Kasumi-1 (cell line): Measurements from ENCODE around the gene NHSL2.
"Not testable (repeated sequence)": the region's sequence is repeated elsewhere in the genome, so short reads cannot be mapped to it uniquely, and the experiment has no call there.

Source experiments
- DNase-seq, 2 experiments: peaks; one replicate each; lab custom pipeline; 2025; lab: John Stamatoyannopoulos, UW

The NHSL2 gene

DNA sequence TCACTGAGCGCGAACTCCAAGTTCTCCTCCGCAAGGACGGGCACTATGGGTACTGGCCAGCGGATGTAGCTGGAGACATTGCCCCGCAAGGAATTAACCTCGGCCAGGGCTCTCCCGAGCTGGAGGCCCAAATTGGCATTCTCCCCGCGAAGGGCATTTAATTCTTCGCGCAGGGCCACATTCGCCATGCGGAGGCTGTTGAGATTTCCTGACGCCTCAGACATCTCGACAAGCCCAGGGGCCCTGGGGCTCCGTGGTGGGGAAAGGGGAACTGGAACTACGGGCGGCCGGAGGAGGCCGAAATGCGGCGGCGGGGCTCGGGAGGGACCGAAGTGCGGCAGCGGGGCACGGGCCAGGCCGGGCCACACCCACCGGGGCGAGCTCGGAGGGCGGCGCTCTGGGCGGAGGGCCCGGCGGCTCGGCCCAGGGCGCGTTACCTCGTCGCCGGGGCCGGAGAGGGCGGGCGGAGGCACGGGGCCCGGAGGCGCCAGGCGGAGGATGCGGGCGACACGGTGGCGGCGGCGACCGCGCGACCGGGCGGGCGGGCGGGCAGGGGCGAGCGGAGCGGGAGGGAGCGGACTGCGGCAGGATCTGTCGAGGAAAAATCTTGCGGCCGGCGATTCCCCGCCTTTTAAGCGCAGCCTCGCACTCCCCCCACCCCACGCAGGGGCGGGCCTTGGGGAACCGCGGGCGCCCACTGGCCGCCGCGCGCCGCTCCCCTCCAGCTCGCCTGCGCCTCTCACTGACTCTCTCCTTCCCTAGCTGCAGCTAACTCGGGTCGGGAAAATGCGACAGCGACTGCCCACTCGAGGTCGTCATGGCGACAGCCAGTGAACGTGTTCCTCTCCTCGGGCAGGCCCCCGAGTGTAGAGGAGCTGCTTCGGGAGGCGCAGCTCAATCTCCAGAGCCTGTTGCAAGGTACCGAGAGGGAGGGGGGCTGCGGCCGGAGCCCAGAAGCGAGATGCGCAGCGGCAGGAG lies 221.0 kb downstream of the NHSL2 start, which contains the start of gene RTL5:
TSS of gene RTL5 (minus strand) at position 599 of the 978 bp plus-strand sequence.
- peak; percentile 44 to 62 for DNase-seq

DNA sequence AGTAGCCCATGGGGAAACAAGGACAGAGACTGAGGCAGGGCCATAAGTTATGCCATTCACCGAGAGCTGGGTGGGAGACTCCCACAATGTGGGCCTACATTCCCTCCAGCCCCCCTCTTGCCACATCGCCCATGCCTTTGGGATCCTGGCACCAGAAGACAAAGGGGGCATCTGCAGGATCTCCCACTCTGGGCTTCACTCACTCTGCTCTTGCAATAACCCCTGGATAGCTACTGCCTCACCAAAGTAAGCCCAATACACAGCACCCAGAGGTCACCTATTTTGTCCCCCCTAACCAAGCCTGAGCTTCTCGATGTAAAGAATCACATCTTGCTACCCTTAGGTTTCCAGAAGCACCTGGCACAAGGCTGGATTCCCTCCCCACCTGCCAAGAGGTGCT lies 221.8 kb downstream of the NHSL2 start:
- no peak for DNase-seq

DNA sequence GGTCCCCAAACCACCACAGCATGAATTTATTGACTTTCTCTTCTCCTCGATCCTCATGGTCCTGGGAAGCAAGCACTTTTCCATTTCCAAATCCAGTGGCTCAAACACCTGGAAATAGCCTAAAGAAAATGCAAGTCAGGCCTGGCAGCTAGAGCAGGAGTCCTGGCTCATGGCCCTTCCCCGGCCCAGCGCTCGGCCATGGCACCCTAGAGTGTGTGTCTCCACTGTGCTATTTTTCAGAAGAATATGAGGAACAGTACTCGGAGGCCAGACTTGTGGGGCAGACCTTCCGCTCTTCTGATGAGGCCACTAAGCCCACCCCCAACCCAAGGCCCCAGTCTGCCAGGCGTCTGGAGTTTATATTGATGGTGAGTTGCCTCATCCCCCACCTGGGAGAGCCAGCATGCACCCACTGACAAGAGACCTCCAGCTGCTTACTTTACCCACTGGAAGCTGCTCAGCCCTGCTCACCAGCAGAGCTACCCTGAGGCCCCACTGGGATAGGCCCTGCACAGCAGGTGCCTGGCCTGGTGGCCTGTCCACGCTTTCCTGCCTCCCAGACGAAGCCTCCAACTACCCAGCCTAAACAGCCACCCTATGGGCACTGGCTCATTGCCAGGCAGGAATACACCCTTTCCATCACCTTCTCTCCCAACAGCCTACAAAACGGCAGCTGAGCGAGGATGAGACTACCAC lies 223.4 kb downstream of the NHSL2 start:
- DNase-seq: no peak

DNA sequence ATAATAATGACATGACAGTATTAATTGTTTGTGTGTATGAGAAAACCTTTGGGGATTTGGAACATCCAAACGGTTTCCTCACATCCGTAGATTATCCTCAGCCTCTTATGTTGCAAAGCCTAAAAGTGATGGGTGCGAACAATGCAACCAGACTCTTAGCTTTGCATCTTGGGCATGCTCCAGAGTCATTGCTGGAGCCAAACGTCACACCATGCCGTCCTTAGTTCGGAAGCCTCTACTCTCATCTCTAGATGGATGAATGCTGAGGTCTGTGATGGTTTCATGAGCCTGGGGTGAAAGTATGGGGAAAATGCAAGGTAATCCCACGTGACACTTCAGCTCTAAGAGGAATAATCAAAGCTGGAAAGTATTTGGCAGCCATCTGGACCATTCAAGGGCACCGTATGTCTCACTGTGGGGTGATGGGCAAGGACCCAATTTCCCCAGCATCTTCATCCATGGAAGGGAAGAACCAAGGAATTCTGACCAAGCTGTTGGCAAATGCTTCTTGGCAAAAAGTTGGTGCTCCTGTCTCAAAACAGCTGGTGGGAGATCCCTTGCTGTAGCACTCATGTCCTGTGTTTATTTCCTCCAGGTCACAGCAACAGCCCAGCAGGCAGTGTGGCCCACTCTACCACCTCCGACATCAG lies 227.3 kb downstream of the NHSL2 start:
- DNase-seq: no peak

DNA sequence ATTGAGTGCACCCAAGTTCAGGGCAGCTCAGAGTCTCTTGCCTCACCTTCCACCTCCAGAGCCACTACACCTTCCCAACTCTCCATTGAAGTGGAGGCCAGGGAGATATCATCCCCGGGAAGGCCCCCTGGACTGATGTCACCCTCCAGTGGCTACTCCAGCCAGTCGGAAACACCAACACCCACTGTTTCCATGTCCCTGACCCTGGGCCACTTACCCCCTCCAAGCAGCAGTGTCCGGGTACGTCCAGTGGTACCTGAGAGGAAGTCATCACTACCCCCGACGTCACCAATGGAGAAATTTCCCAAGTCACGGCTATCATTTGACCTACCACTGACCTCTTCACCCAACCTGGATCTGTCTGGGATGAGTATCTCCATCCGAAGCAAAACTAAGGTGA lies 228.9 kb downstream of the NHSL2 start:
- no peak for DNase-seq

DNA sequence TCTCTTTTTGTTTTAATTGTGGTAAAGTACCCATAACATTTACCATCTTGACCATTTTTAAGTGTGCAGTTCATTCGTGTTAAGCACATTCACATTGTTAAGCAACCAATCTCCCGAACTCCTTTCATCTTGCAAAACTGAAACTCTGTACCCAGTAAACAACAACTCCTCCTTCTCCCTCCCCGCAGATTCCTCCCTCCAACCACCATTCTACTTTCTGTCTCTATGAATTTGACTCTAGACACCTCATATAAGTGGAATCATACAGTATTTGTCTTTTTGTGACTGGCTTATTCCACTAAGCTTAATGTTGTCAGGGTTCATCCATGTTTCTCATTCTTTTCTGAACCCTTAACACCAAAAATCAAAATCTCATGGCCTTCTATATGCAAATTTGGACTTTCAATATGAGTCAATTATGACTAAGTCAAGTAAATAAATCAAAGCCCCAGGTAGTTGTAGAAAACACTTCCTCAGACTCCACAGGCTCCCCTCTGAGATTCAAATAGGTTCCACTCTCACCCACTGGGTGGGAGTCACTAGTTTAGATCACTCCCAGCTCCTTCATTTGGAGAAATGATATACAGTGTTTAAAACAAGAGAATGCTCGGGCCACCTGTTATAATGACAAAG lies 230.8 kb downstream of the NHSL2 start:
- DNase-seq: no peak

DNA sequence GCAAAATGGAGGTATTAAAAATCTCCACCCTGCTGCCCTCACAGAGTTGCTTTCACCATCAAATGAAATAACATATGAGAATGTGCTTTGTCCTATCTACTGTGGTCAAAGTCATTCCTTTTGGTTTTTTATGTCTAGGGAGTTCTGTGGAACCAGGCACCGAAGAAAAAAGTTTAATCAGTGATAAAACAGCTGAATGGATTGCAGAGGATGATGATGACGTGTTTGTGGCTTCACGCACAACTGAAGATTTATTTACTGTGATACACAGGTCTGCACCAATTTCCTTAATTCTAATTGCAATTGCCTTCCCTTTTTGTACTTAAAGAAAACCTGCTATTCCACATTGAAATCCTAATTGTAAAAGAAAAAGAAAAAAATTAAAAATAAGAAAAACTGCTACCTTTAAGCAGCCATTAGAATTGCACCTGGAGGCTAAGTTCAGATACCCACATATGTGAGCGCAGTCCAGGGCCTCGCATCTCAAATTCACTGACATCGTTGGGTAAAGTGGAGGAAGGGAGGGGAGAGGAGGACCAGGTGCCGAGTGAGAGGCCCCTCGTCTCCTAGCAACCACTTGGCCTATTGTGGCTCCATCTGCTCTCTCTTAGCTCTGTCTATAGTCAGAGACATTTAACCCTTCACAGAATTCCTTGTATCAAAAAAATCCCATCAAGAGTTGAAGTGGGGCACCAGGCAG lies 231.6 kb downstream of the NHSL2 start:
- DNase-seq: no peak

DNA sequence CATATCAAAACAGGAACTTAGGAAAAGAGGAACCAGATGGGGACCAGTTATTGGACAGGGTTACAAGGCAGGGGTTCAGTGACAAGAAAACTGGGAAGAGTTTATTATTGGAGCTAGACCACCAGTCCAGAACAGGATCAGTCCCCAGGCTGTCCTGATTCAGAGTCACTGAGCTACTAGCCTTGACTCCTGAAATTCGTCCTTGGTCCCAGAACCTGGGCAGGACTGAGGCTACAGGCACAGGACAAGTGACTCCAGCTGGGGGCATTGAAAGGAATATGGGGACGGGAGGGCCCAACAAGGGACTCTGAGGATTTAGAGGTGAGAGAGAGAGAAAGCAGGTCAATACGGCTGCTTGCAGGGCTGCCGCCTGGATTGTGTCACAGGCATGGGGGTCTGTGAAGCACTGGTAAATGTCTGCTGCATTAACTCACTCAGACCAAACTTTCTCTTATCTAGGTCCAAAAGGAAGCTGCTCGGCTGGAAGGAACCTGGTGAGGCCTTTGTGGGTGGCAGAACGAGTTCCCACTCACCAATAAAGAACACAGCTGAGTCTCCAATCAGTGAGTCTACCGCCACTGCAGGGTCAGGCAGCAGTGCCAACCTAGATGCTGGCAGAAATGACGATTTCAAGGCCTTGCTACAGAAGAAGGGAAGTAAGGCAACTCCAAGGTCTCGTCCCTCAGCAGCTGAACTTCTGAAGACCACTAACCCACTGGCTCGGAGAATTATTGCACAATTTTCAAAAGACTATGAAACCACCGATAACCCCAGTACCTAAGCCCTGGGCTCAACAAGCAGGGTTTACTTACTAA lies 232.4 kb downstream of the NHSL2 start:
- peak in 1 of 2 experiments; percentile 18 for DNase-seq

DNA sequence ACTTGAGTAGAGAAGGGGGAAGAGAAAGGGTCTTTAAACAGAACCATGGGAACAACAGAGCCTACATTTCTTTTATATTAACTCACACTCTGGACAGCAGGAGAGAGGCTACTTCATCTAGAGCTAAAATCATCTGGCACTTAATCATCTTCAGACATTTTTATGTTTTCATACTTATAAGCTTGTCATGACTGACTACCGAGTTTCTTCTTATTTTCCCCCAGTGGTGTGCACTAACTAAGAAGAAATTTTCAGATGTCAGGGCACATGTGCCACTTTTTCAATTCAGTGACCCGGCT lies 232.9 kb downstream of the NHSL2 start:
- no peak for DNase-seq

DNA sequence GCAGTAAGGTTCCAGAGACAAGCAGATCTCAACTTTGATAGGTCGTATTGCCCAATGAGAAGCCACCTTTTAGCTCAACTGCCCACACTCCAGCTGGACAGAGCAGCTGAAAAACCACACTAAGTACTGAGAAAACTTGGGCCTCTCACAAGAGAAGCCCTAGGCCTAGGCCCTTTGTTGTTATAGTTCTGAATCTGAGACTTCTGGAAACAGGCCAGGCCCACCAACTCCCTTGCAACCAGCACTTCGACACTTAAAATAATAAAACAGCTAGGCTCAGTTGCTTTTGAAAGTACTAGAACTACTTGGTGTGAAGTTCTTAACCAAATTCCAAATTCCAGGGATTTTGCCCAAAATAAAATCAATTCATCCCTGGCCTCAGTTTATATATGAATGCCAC lies 234.5 kb downstream of the NHSL2 start:
- no peak for DNase-seq

DNA sequence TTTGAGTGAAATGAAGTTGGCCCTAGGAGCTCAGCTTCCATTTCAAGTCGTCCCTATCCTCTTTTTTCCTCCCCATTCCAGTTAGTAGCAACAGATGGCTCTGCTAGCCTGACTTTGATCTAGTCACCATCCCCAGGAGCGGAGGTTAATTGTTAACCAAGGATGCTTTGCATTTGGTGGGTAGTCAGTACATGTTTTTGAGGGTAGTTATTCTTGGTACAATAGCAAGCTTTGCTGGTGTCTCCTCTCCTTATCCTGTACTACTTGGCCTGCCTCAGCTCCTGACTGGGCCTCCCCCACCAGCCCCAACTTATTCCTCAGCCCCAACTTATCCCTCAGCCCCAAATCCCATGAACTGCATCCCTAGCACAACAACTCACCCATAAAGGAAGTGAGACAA lies 235.9 kb downstream of the NHSL2 start:
- DNase-seq: no peak

DNA sequence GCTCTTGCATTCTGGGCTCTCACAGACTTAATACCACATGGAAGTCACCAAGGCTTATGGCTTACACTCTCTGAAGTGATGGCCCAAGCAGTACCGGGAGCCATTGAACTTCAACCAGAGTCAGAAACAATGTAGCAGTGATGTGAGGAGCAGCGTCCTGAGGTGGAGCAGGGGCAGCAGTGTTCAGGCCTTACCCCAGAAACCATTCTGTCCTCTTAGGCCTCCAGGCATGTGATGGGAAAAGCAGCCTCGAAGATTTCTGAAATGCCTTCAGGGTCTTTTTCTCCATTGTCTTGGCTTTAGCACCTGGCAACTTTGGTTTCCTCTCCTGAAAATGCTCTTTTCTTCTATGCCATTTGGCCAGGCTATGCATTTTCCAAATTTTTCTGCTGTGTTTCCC lies 248.1 kb downstream of the NHSL2 start:
- no peak for DNase-seq

DNA sequence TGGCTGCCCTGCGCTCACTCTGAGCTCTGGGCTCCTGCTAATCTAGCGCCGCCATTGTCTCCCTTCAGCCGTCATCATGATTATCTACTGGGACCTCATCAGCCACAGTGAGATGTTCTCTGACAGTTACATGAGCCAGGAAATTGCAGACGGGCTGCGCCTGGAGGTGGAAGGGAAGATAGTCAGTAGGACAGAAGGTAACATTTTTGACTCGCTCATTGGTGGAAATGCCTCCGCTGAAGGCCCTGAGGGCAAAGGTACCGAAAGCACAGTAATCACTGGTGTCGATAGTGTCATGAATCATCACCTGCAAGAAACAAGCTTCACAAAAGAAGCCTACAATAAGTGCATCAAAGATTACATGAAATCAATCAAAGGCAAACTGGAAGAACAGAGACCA lies 249.1 kb downstream of the NHSL2 start:
- no peak for DNase-seq

DNA sequence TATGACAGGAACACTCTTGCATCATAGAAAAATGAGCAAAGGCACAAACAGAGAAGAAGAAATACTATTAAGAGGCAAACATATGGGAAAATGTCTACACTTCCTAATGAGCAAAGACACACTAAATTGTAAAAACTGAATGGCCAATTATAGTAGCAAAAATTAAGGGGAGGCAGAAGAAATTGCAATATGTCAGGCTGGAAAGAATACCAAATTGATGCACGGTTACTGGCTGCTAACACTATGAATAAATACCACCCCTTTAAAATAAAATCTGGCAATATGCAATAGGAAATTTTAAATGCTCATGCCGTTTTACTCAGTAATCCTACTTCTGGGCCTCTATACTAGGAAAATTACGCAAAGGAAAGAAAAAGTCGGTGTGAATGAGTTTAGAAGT lies 254.9 kb downstream of the NHSL2 start:
- DNase-seq: no peak

DNA sequence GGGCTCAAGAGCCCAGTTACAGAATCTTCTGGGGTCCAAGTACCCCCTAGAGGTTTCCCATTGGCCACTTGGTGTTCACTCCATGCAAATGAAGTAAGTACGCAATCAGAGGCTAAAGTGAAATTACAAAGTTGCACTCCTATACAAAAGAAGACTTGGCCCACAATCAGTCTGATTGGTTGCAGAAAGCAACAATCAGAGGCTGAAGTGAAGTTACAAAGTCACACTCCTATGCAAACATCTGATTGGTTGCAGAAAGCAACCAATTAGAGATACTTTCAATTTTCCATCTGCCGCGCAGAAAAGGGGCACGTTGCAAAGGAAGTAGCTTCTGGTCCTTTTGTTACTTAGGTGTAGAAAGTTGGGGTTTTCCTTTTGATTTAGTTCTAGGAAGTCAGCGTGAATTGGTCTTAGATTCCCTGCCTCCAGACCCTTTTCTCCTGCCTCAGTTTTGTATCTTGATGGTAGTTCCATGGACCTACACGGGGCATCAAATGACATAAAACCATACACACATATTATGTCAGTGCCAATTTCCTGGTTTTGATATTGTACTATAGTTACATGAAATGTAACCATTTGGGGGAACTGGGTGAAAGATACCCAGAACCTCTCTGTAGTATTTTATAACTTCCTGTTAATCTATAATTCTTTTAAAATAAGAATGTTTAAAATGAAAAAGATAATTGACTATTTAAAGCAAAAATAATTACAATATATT lies 258.5 kb downstream of the NHSL2 start:
- no peak for DNase-seq

DNA sequence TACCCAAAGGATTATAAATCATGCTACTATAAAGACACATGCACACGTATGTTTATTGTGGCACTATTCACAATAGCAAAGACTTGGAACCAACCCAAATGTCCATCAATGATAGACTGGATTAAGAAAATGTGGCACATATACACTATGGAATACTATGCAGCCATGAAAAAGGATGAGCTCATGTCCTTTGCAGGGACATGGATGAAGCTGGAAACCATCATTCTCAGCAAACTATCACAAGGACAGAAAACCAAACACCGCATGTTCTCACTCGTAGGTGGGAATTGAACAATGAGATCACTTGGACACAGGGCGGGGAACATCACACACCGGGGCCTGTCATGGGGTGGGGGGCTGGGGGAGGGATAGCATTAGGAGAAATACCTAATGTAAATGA lies 265.6 kb downstream of the NHSL2 start:
- DNase-seq: not testable (repeated sequence)

DNA sequence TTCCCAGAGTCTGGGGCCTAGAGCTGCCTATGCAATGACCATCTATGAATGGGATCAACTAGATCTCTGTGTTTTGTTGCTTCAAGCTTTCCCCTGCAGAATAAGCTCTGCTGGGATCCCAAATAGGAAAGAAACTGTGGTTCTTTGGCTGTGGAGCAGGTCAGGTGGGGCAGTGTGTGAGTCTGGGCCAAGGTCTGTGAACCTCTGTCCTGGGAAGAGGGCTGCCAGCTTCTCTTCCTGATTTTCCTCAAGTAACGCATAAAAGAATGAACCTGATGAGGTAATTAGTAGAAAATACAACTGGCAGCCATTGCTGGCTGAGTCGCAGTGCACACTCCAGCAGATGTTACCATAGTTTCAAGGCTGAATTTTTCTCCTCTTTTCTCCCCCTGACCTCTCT lies 266.3 kb downstream of the NHSL2 start:
- no peak for DNase-seq

DNA sequence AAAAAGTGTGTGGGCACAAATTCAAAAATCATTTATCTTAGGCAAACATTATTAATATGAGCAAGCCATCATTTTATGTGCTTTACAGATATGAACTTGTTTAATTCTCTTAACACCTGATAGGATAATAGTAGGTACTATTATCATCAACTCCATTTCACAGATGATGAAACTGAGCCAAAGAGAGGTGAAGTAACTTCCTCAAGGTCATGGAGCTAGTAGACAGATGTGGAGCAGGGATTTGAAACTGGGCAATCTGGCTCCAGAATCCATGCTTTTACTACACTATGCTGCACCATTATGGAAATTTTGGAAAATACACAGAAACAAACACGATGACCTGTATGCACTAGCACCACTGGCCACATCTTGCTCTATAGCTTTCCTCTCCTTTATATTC lies 269.9 kb downstream of the NHSL2 start:
- peak; percentile 20 to 26 for DNase-seq

DNA sequence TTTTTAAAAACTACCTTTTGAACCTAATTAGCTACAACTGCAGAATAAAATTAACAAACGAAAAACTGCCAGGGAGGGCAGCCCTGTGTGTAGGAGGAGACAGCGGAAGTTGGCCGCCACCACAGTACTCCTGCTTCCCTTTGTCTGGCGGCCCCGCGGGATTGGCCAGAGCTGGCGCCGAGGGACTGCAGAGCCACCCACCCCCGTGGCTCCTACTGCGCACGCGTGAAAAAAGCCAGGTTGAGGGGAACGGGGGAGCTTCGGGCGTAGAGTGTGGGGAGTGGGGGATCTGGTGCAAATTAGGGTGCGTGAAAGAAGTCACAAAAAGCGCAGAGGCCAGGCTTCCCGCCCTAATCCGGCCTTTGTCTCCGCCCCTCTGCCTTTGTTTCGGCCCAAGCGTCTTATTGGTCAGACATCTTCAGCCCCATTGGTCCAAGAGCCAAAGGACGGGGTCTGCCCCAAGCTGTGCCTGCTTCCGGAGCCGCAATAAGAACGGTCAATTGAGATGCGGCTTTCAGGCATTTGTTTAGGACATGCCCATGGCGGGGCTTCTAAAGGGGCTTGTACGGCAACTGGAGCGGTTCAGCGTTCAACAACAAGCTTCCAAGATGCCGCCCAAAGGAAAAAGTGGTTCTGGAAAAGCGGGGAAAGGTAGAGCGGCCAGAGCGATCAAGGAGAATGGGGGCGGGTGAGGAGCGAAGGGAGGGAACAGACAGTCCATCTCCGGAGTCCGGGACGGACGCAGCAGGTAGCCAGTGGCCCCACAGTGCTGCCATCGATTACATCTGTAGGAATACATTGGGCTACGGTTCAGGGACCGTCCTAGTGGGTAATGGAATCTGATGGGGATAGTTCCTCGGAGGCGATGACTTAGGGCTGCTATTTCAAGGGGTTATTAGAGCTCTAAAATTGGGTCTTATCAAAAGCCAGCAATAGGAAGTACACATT lies 270.8 kb downstream of the NHSL2 start, which contains the start of gene PIN4:
TSS of gene PIN4 (plus strand) at position 580 of the 948 bp plus-strand sequence. CDS start at position 609, 29 bp downstream.
- peak; percentile 91 for DNase-seq
